HAP-1 (cell line): Measurements from ENCODE around the gene WNT9B.

Source experiments
- DNase-seq, 2 experiments: peaks; one replicate each; pipeline ENCODE4 v3.0.0-alpha.2; 2016 to 2020; ENCODE audit warnings: low spot score in 2 of 2
- H3K27me3 ChIP-seq: fragments of 250-450 bp; sonication (Bioruptor Pico); 2 replicates; pipeline ENCODE4 v1.5.1; 2020; ENCODE audit warnings: low read depth, mild to moderate bottlenecking, moderate library complexity
- H3K36me3 ChIP-seq: fragments of 250-450 bp; sonication (Bioruptor Pico); replicated peaks from 2 replicates; pipeline ENCODE4 v1.5.1; 2020; ENCODE audit warnings: mild to moderate bottlenecking
- H3K4me1 ChIP-seq: fragments of 250-450 bp; sonication (Bioruptor Pico); 2 replicates; pipeline ENCODE4 v1.5.1; 2020; ENCODE audit warnings: mild to moderate bottlenecking
- H3K4me3 ChIP-seq: fragments of 250-450 bp; sonication (Bioruptor Pico); 2 replicates; pipeline ENCODE4 v1.5.1; 2020; ENCODE audit warnings: mild to moderate bottlenecking, moderate library complexity
- H3K9me3 ChIP-seq: fragments of 250-450 bp; sonication (Bioruptor Pico); 2 replicates; pipeline ENCODE4 v1.5.1; 2020; ENCODE audit warnings: mild to moderate bottlenecking, moderate library complexity
- in situ Hi-C: fragments of 300-500 bp; cut with MboI; formaldehyde crosslinking; loops from 3 replicates; pipeline ENCODE4 v1.14.3; 2020; ENCODE audit warnings: low sequenced_read_pairs, inconsistent platforms, mixed read lengths

The WNT9B gene, protein sequence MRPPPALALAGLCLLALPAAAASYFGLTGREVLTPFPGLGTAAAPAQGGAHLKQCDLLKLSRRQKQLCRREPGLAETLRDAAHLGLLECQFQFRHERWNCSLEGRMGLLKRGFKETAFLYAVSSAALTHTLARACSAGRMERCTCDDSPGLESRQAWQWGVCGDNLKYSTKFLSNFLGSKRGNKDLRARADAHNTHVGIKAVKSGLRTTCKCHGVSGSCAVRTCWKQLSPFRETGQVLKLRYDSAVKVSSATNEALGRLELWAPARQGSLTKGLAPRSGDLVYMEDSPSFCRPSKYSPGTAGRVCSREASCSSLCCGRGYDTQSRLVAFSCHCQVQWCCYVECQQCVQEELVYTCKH

GRCh38 chr17:46851029-46851741 is at the start of gene WNT9B:
Gene WNT9B (plus strand): TSS chr17:46851583. CDS start chr17:46851639, 56 bp downstream.
- no peaks in the 10 kb centered on the region for H3K4me1 ChIP-seq
- peak; percentile 21 to 74 for DNase-seq
- H3K4me3 ChIP-seq: peak within 1 kb of the TSS; percentile 40
- H3K36me3 ChIP-seq: no peaks in the 10 kb centered on the region
- H3K9me3 ChIP-seq: no peaks in the 10 kb centered on the region
- H3K27me3 ChIP-seq: peaks cover 10% of the 10 kb centered on the region
- in situ Hi-C loops: no loop called here

DNA sequence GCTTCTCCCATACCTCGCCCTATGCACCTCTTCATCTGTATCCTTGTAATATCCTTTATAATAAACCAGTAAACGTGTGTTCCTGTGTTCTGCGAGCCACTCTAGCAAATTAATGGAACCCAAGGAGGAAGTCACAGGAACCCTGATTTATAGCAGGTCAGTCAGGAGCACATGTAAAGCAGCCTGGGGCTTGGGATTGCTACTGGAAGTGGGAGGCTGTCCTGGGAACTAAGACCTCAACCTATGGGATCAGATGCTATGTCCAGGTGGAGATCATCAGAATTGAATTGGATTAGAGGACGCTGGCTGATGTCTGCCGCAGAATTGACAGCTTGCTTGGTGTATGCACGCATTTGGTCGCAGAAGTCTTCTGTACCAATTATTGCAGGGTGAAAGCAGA is 48.6 kb upstream of the WNT9B start:
- no peak for DNase-seq
- H3K36me3 ChIP-seq: no peaks in the 10 kb centered on the region
- no peaks in the 10 kb centered on the region for H3K4me1 ChIP-seq
- H3K9me3 ChIP-seq: no peaks in the 10 kb centered on the region
- in situ Hi-C loops: loop anchor here (10.0 to 25.0 kb wide), 2 partner anchors 62 to 815 kb away; partner anchors contain the start of gene STH
- H3K4me3 ChIP-seq: no peak overlapping the region
- H3K27me3 ChIP-seq: no peaks in the 10 kb centered on the region

GRCh38 chr17:46803544-46803943 is 47.8 kb upstream of the WNT9B start:
- DNase-seq: no peak
- no peaks in the 10 kb centered on the region for H3K4me1 ChIP-seq
- H3K9me3 ChIP-seq: no peaks in the 10 kb centered on the region
- H3K36me3 ChIP-seq: no peaks in the 10 kb centered on the region
- H3K27me3 ChIP-seq: no peaks in the 10 kb centered on the region
- in situ Hi-C loops: loop anchor here (10.0 to 25.0 kb wide), 2 partner anchors 61 to 816 kb away; partner anchors contain the start of gene STH
- H3K4me3 ChIP-seq: no peak overlapping the region

- Histone ChIP-seq H3K4me1 (no peaks in the 10 kb centered on the region), H3K9me3 (no peaks in the 10 kb centered on the region), H3K36me3 (no peaks in the 10 kb centered on the region), H3K27me3 (no peaks in the 10 kb centered on the region), H3K4me3 (no peak overlapping the region)
- in situ Hi-C loops: loop anchor here (10.0 to 25.0 kb wide), 2 partner anchors 59 to 818 kb away; partner anchors contain the start of gene STH
- no peak for DNase-seq
These were observed 45.6 kb upstream of the WNT9B start for GRCh38 chr17:46805771-46806170.

GRCh38 chr17:46809110-46809571 is 42.2 kb upstream of the WNT9B start:
- Histone ChIP-seq H3K36me3 (no peaks in the 10 kb centered on the region), H3K9me3 (no peaks in the 10 kb centered on the region), H3K4me3 (no peak overlapping the region), H3K27me3 (no peaks in the 10 kb centered on the region), H3K4me1 (no peaks in the 10 kb centered on the region)
- in situ Hi-C loops: loop anchor here (10.0 to 25.0 kb wide), 2 partner anchors 56 to 822 kb away; partner anchors contain the start of gene STH
- peak in 1 of 2 experiments; percentile 21 for DNase-seq

- no peak overlapping the region for H3K4me3 ChIP-seq
- no peaks in the 10 kb centered on the region for H3K36me3 ChIP-seq
- H3K27me3 ChIP-seq: no peaks in the 10 kb centered on the region
- H3K9me3 ChIP-seq: no peaks in the 10 kb centered on the region
- in situ Hi-C loops: loop anchor here (25.0 kb wide), 1 partner anchor 824 kb away; the partner anchor contains the start of gene STH
- H3K4me1 ChIP-seq: no peaks in the 10 kb centered on the region
- no peak for DNase-seq
These were observed 40.5 kb upstream of the WNT9B start for GRCh38 chr17:46810837-46811236.

DNA sequence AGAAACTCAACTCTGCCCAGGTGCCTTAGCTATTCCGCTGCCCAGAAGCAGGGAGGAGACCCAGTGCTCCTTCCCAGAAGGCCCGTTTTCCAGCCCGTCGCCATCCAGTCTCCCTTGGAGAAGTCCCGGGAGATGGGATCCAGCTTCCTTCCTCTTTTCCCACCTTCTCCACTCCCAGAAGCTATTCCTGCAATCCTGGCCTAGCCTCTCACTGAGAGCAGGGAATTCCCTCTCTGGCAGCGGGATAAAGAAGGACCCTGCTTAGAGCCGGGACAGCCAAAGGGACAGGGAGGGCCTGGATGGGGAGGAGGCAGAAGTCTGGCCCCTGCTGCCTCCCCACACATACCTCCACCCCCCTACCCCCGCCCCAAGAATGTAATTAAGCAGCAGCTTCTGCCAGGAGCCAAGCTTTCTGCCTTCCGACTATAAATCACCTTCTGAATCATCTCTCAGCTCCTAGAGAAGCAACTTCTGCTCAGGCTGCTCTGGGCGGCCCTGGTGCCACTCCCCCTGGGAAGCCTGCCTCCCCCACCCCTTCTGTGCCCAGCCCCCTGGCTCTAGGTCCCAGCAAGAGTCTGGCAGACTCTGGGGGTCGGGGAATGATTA is 39.3 kb upstream of the WNT9B start:
- H3K36me3 ChIP-seq: no peaks in the 10 kb centered on the region
- no peaks in the 10 kb centered on the region for H3K4me1 ChIP-seq
- no peak overlapping the region for H3K4me3 ChIP-seq
- in situ Hi-C loops: loop anchor here (25.0 kb wide), 1 partner anchor 825 kb away; the partner anchor contains the start of gene STH
- H3K9me3 ChIP-seq: no peaks in the 10 kb centered on the region
- peaks cover 3% of the 10 kb centered on the region for H3K27me3 ChIP-seq
- DNase-seq: no peak

GRCh38 chr17:46812624-46813318 is 38.6 kb upstream of the WNT9B start:
- H3K4me1 ChIP-seq: no peaks in the 10 kb centered on the region
- H3K4me3 ChIP-seq: no peak overlapping the region
- H3K27me3 ChIP-seq: peaks cover 9% of the 10 kb centered on the region
- no peak for DNase-seq
- no peaks in the 10 kb centered on the region for H3K36me3 ChIP-seq
- in situ Hi-C loops: loop anchor here (25.0 kb wide), 1 partner anchor 825 kb away; the partner anchor contains the start of gene STH
- H3K9me3 ChIP-seq: no peaks in the 10 kb centered on the region

DNA sequence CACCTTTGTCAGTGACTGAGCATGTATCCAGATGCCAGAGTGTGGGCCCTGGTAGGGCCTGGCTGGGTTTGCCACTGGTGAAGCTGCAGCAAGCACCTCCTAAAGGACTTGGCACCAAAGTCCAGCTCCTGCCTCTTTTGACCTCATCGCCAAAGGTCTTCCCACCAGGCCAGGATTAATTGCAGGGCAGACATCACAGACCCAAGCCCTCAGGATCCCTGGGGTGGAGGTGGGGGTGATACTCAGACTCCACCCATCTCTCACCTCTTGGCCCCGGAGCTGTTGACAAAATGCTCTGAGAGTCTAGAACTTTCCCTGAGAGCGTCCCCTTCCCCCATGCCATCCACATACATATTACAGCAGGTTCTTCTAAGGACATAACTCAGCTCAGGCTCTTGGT is 37.5 kb upstream of the WNT9B start:
- in situ Hi-C loops: loop anchor here (25.0 kb wide), 1 partner anchor 827 kb away; the partner anchor contains the start of gene STH
- Histone ChIP-seq H3K9me3 (no peaks in the 10 kb centered on the region), H3K27me3 (peaks cover 9% of the 10 kb centered on the region), H3K36me3 (no peaks in the 10 kb centered on the region), H3K4me3 (no peak overlapping the region), H3K4me1 (no peaks in the 10 kb centered on the region)
- DNase-seq: no peak

DNA sequence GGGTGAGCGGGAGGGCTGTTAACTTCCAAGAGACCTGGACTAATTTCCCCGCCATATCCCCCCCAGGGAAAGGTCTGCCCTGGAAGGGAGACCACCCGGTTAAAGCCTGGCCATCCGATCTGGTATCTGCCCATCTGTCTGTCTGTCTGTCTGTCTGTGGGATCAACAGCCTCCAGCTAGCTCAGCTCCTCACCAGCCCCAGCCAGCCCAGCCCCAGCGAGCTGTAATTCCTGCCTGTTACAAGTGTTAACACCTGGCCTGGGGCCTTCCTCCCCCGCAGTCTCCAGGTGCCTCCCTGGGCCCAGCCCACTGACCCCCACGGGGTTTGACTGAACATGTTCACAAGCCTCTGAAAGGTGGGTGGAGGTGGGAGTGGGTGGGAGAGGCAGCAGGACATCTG is 36.9 kb upstream of the WNT9B start:
- in situ Hi-C loops: loop anchor here (25.0 kb wide), 1 partner anchor 827 kb away; the partner anchor contains the start of gene STH
- H3K27me3 ChIP-seq: peaks cover 9% of the 10 kb centered on the region
- H3K9me3 ChIP-seq: no peaks in the 10 kb centered on the region
- no peaks in the 10 kb centered on the region for H3K36me3 ChIP-seq
- DNase-seq: no peak
- no peak overlapping the region for H3K4me3 ChIP-seq
- no peaks in the 10 kb centered on the region for H3K4me1 ChIP-seq

GRCh38 chr17:46815474-46816353 is 35.7 kb upstream of the WNT9B start:
- no peaks in the 10 kb centered on the region for H3K9me3 ChIP-seq
- no peaks in the 10 kb centered on the region for H3K4me1 ChIP-seq
- no peaks in the 10 kb centered on the region for H3K36me3 ChIP-seq
- no peak overlapping the region for H3K4me3 ChIP-seq
- peaks cover 9% of the 10 kb centered on the region for H3K27me3 ChIP-seq
- no peak for DNase-seq
- in situ Hi-C loops: loop anchor here (25.0 kb wide), 1 partner anchor 828 kb away; the partner anchor contains the start of gene STH

DNA sequence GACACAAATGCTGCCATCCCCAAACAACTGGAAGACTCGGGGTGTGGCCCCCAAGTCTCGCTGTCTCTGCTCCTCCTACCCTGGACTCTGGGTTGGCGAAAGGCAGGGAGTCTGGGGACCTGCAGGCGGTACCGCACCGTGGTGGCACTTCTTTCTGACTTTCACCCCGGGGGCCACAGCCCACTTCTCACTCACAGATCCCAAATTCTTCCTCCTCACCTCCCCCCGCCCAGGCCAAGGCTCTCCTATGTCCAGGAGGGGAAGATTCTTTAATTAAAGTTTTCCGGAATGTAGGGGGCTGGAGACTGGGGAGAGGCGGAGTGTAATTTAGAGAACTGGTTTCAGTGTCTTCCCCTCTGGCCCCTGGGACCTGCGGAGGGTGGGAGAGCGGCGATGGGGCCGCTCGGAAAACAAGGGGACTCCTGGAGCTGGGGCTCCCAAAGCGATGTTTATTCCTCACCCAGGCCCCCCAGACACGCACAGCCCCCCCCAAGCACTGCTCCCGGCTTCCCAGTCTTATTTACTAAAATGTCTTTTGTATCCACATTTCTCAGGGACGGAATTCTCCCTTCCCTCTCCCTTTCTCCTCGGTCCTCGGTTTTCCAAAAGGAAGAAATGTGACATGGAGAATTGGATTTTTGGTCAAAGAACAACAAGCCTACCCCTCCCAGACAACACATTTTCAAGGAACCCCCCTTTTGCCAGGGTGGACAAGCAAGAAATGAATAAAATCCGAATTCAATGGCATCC is 34.1 kb upstream of the WNT9B start:
- no peak for DNase-seq
- Histone ChIP-seq H3K4me1 (no peaks in the 10 kb centered on the region), H3K36me3 (no peaks in the 10 kb centered on the region), H3K9me3 (no peaks in the 10 kb centered on the region), H3K4me3 (no peak overlapping the region), H3K27me3 (peaks cover 9% of the 10 kb centered on the region)
- in situ Hi-C loops: loop anchor here (25.0 kb wide), 1 partner anchor 830 kb away; the partner anchor contains the start of gene STH
